Tibial artery (tissue), 4 donors: ENCODE results near the gene MYOC.
A peak's percentile ranks its signal among the peaks of the same experiment; 100 is the strongest.
"Not testable (repeated sequence)": the region's sequence is repeated elsewhere in the genome, so short reads cannot be mapped to it uniquely, and the experiment has no call there.

Experiments
- DNase-seq, 2 donors: peaks; one replicate each; pipeline ENCODE4 v3.0.0-alpha.2; 2019
- H3K27ac ChIP-seq, 2 donors: fragments of 200-600 bp; sonication (generic) in 1 of 2; 1 replicate in 1 of 2; 2 replicates in 1 of 2; pipeline ENCODE4 v1.5.1; 2018 to 2019; ENCODE audit warnings: mild to moderate bottlenecking in 1 of 2
- H3K27me3 ChIP-seq, 2 donors: fragments of 200-600 bp; sonication (generic) in 1 of 2; one replicate each; pipeline versions ENCODE4 v1.5.1 to v1.6.0; 2016 to 2019
- H3K36me3 ChIP-seq, 3 donors: fragments of 200-600 bp; sonication (generic) in 2 of 3; one replicate each; pipeline ENCODE4 v1.5.1; 2016 to 2019; ENCODE audit warnings: mild to moderate bottlenecking in 2 of 3
- H3K4me1 ChIP-seq, 4 donors: fragments of 200-600 bp; sonication (generic) in 2 of 4; 1 replicate in 3 of 4; 2 replicates in 1 of 4; pipeline ENCODE4 v1.5.1; 2016 to 2019
- H3K4me3 ChIP-seq, 2 donors: fragments of 200-600 bp; sonication (generic) in 1 of 2; 1 replicate in 1 of 2; 2 replicates in 1 of 2; pipeline ENCODE4 v1.5.1; 2018 to 2019; ENCODE audit warnings: mild to moderate bottlenecking in 2 of 2
- H3K9me3 ChIP-seq, 3 donors: fragments of 200-600 bp; sonication (generic) in 1 of 3; one replicate each; pipeline ENCODE4 v1.5.1; 2016 to 2019
- intact Hi-C: fragments of 100-400 bp; cut with DNase I; formaldehyde crosslinking; loops from one replicate; pipeline ENCODE4 v1.15.0; 2023; ENCODE audit warnings: low total_unique reads
- TF ChIP-seq, protein P1 (sequence below), 2 experiments: fragments of 200-600 bp in 1 of 2; fragments of 450-650 bp in 1 of 2; IDR thresholded peaks; one replicate each; pipeline ENCODE4 v1.5.1; 2017 to 2019; ENCODE audit warnings: antibody characterized with exemption in 2 of 2, mild to moderate bottlenecking in 1 of 2, moderate library complexity in 1 of 2

The MYOC gene

DNA sequence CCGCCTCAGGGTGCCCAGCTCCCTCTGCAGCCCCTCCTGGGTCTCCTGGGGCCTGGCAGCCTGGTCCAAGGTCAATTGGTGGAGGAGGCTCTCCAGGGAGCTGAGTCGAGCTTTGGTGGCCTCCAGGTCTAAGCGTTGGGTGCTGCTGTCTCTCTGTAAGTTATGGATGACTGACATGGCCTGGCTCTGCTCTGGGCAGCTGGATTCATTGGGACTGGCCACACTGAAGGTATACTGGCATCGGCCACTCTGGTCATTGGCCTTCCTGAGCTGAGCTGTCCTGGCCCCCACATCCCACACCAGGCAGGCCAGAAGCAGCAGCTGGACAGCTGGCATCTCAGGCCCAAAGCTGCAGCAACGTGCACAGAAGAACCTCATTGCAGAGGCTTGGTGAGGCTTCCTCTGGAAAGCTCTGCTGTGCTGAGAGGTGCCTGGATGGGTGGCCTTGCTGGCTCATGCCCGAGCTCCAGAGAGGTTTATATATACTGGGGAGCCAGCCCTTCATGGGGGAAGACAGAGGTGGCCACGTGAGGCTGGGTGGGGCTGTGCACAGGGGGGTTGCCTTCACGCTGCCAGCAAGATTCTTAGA is at the start of gene MYOC:
TSS of gene MYOC (minus strand) at position 455 of the 589 bp plus-strand sequence. CDS start at position 378, 77 bp downstream.
- TF ChIP-seq, protein P1, sequence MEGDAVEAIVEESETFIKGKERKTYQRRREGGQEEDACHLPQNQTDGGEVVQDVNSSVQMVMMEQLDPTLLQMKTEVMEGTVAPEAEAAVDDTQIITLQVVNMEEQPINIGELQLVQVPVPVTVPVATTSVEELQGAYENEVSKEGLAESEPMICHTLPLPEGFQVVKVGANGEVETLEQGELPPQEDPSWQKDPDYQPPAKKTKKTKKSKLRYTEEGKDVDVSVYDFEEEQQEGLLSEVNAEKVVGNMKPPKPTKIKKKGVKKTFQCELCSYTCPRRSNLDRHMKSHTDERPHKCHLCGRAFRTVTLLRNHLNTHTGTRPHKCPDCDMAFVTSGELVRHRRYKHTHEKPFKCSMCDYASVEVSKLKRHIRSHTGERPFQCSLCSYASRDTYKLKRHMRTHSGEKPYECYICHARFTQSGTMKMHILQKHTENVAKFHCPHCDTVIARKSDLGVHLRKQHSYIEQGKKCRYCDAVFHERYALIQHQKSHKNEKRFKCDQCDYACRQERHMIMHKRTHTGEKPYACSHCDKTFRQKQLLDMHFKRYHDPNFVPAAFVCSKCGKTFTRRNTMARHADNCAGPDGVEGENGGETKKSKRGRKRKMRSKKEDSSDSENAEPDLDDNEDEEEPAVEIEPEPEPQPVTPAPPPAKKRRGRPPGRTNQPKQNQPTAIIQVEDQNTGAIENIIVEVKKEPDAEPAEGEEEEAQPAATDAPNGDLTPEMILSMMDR (IDR thresholded peaks at IDR 0.05): no peak
- H3K4me1 ChIP-seq: peaks cover 0 to 57% (median 38%) of the 10 kb centered on the region in 4 donors
- H3K4me3 ChIP-seq: peak within 1 kb of the TSS in 1 of 2 donors; percentile 11
- no peaks in the 10 kb centered on the region for H3K9me3 ChIP-seq
- no peaks in the 10 kb centered on the region for H3K27me3 ChIP-seq
- intact Hi-C loops: no loop called here
- peak within 1 kb of the TSS; percentile 75 to 89 for H3K27ac ChIP-seq
- H3K36me3 ChIP-seq: no peaks in the 10 kb centered on the region
- DNase-seq: no peak

GRCh38 chr1:171699531-171699930 is 47.0 kb upstream of the MYOC start:
- no peaks in the 10 kb centered on the region for H3K4me1 ChIP-seq
- no peaks in the 10 kb centered on the region for H3K9me3 ChIP-seq
- peaks cover 16 to 25% (median 24%) of the 10 kb centered on the region in 3 donors for H3K36me3 ChIP-seq
- no peak overlapping the region for H3K27ac ChIP-seq
- no peaks in the 10 kb centered on the region for H3K27me3 ChIP-seq
- TF ChIP-seq, protein P1 (IDR thresholded peaks at IDR 0.05): no peak
- DNase-seq: no peak
- no peak overlapping the region for H3K4me3 ChIP-seq
- intact Hi-C loops: no loop called here

DNA sequence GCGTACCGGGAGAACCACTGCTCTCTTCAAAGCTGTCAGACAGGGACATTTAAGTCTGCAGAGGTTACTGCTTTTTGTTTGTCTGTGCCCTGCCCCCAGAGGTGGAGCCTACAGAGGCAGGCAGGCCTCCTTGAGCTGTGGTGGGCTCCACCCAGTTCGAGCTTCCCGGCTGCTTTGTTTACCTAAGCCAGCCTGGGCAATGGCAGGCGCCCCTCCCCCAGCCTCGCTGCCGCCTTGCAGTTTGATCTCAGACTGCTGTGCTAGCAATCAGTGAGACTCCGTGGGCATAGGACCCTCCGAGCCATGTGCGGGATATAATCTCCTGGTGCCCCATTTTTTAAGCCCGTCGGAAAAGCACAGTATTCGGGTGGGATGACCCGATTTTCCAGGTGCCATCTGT is 43.3 kb upstream of the MYOC start:
- intact Hi-C loops, H3K27ac ChIP-seq, H3K4me1 ChIP-seq, H3K4me3 ChIP-seq, H3K27me3 ChIP-seq, DNase-seq, H3K9me3 ChIP-seq: not testable (repeated sequence)
- H3K36me3 ChIP-seq: peaks cover 10 to 16% (median 15%) of the 10 kb centered on the region in 3 donors

- H3K36me3 ChIP-seq, H3K27me3 ChIP-seq, H3K4me3 ChIP-seq, H3K9me3 ChIP-seq, H3K4me1 ChIP-seq, intact Hi-C loops, DNase-seq, H3K27ac ChIP-seq: not testable (repeated sequence)
Measured at GRCh38 chr1:171693541-171693940, 41.1 kb upstream of the MYOC start.

GRCh38 chr1:171683870-171684269 is 31.4 kb upstream of the MYOC start:
- Histone ChIP-seq H3K27ac (no peak overlapping the region), H3K27me3 (no peaks in the 10 kb centered on the region), H3K4me3 (no peak overlapping the region), H3K9me3 (no peaks in the 10 kb centered on the region), H3K36me3 (no peaks in the 10 kb centered on the region), H3K4me1 (no peaks in the 10 kb centered on the region)
- no peak for DNase-seq
- intact Hi-C loops: no loop called here
- TF ChIP-seq, protein P1 (IDR thresholded peaks at IDR 0.05): no peak

DNA sequence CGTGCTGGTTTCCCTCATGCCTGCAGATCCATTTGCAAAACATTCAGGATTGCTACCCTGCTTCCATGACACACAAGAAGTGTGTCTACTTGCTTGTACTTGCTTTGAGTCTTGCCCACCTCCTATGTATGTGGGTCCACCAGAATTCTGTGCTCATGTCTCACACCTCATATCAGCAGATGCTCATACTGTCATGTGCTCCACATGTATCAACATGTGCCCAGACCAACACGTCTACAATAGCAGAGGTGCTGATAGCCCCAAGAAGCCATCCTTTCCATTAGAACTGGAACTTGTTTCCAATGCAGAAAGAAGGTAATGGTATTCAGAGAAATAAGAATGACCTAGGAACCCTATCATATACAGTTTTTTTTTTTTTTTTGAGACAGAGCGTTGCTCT is 27.9 kb upstream of the MYOC start:
- TF ChIP-seq, protein P1 (IDR thresholded peaks at IDR 0.05): no peak
- DNase-seq: no peak
- Histone ChIP-seq H3K36me3 (no peaks in the 10 kb centered on the region), H3K4me3 (no peak overlapping the region), H3K4me1 (peaks cover 0 to 8% (median 5%) of the 10 kb centered on the region in 4 donors), H3K9me3 (no peaks in the 10 kb centered on the region), H3K27me3 (no peaks in the 10 kb centered on the region), H3K27ac (no peak overlapping the region)
- intact Hi-C loops: no loop called here

- H3K36me3 ChIP-seq: no peaks in the 10 kb centered on the region
- H3K4me3 ChIP-seq: no peak overlapping the region
- H3K4me1 ChIP-seq: peaks cover 0 to 31% (median 17%) of the 10 kb centered on the region in 4 donors
- intact Hi-C loops: no loop called here
- no peaks in the 10 kb centered on the region for H3K9me3 ChIP-seq
- TF ChIP-seq, protein P1 (IDR thresholded peaks at IDR 0.05): no peak
- H3K27ac ChIP-seq: no peak overlapping the region
- DNase-seq: no peak
- no peaks in the 10 kb centered on the region for H3K27me3 ChIP-seq
Measured at GRCh38 chr1:171676823-171677222, 24.3 kb upstream of the MYOC start.
